Gastroesophageal sphincter (tissue), 3 donors: Measurements from ENCODE around the gene ISG15.

Experiments used
- EP300 ChIP-seq: sonication (generic); formaldehyde crosslinking; IDR thresholded peaks from one replicate; pipeline ENCODE4 v1.6.1; 2017; ENCODE audit warnings: antibody characterized with exemption, mild to moderate bottlenecking
- POLR2A ChIP-seq, 2 donors: fragments of 450-650 bp; IDR thresholded peaks; one replicate each; pipeline ENCODE4 v1.6.1; 2017; ENCODE audit warnings: antibody characterized with exemption in 2 of 2, mild to moderate bottlenecking in 2 of 2, moderate library complexity in 1 of 2
- POLR2AphosphoS5 ChIP-seq: sonication (generic); formaldehyde crosslinking; IDR thresholded peaks from one replicate; pipeline ENCODE4 v1.6.1; 2017; ENCODE audit warnings: antibody characterized with exemption
- TF ChIP-seq, protein P1 (sequence below), 4 experiments: fragments of 200-600 bp in 2 of 4; fragments of 450-650 bp in 2 of 4; sonication (generic) in 1 of 4; IDR thresholded peaks; one replicate each; pipeline ENCODE4 v1.5.1; 2017 to 2019; ENCODE audit warnings: antibody characterized with exemption in 4 of 4, mild to moderate bottlenecking in 2 of 4, moderate library complexity in 2 of 4

DNA sequence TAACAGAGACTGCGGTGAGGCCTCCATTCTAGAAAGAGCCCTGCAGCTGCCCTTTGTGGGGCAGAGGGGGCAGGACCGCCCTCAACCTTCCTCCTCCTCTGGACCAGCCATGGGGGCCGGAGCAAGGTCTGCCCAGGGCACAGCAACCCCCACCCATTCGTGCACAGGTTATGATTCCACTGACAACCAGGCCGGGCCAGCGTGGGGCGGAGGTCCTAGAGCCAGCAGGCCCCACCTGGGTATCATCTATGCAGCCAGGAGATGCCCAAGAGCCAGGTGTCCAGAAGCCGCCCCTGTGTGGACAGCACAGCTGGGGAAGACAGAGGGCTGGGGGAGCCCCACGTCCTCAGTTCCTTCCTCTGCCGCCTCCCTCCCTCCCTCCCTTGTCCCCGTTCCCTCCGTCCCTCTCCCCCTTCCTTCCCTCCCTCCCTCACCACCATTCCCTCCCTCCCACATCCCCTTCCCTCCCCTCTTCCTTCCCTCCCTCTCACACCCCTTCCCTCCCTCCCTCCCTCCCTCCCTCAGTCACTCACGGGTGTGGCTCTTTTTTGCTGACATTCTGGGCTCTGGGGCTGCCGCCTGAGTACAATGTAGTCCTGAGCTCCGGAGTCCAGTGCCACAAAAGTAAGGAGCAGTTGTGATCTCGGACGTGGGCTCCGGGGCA, 48.5 kb downstream of the ISG15 start:
- TF ChIP-seq POLR2A (IDR thresholded peaks at IDR 0.05) = no peak
- TF ChIP-seq, protein P1, sequence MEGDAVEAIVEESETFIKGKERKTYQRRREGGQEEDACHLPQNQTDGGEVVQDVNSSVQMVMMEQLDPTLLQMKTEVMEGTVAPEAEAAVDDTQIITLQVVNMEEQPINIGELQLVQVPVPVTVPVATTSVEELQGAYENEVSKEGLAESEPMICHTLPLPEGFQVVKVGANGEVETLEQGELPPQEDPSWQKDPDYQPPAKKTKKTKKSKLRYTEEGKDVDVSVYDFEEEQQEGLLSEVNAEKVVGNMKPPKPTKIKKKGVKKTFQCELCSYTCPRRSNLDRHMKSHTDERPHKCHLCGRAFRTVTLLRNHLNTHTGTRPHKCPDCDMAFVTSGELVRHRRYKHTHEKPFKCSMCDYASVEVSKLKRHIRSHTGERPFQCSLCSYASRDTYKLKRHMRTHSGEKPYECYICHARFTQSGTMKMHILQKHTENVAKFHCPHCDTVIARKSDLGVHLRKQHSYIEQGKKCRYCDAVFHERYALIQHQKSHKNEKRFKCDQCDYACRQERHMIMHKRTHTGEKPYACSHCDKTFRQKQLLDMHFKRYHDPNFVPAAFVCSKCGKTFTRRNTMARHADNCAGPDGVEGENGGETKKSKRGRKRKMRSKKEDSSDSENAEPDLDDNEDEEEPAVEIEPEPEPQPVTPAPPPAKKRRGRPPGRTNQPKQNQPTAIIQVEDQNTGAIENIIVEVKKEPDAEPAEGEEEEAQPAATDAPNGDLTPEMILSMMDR (IDR thresholded peaks at IDR 0.05) = no peak
- TF ChIP-seq EP300 = no peak
- no peak for TF ChIP-seq POLR2AphosphoS5
